ENCODE results near the gene ZC3HAV1L. TPM values are rescaled to one million over a fixed set of nuclear protein-coding genes. Genes with fewer than 3 reads are reported as not detected.
A peak's percentile ranks its signal among the peaks of the same experiment; 100 is the strongest.

ZC3HAV1L gene
- total RNA-seq, 1 experiment from 2014 or later = 11.8 TPM

GRCh38 chr7:139034336-139034735, 1.5 kb downstream of the ZC3HAV1L start:
- DNase-seq (ENCODE audit: low read depth, low spot score) (no peak), ATAC-seq (no peak)
- Histone ChIP-seq H3K27ac (ENCODE audit: low read depth, low read length) (peak overlapping the region; percentile 94), H3K4me2 (ENCODE audit: low read length) (peak overlapping the region; percentile 98), H3K4me3 (replicated peaks in 1 of 2; ENCODE audit: low read depth in 1 of 2, low read length in 2 of 2) (peak overlapping the region; percentile 69 to 90), H3K9me2 (ENCODE audit: insufficient read depth) (no peaks in the 10 kb centered on the region), H3K4me1 (ENCODE audit: control insufficient read depth in 1 of 2, insufficient read depth in 2 of 2, low read length in 2 of 2) (peaks cover 13 to 23% of the 10 kb centered on the region in 2 experiments), H3K27me3 (ENCODE audit: insufficient read depth, low read length) (no peaks in the 10 kb centered on the region), H3K9me3 (ENCODE audit: control insufficient read depth in 1 of 2, insufficient read depth in 1 of 2, low read depth in 1 of 2, low read length in 2 of 2) (no peaks in the 10 kb centered on the region), H3K36me3 (ENCODE audit: control insufficient read depth in 1 of 2, insufficient read depth in 2 of 2, low read length in 2 of 2) (peaks cover 9 to 36% of the 10 kb centered on the region in 2 experiments), H3K9ac (ENCODE audit: low read length) (peak overlapping the region; percentile 96), H2AFZ (ENCODE audit: low read depth, low read length, poor library complexity, severe bottlenecking) (no peak overlapping the region), H3K79me2 (ENCODE audit: insufficient read depth, low read length) (peaks cover 45% of the 10 kb centered on the region), H4K20me1 (ENCODE audit: insufficient read depth) (no peaks in the 10 kb centered on the region)
- ChIA-PET CTCF (interaction anchor here (1.3 kb wide), 1 partner anchor 41 kb away, joined by 4 read pairs; no protein-coding TSS in a partner anchor), RAD21 (ENCODE audit: low non-redundant PET in 1 of 2, low total read pairs in 2 of 2, uncharacterized antibody in 2 of 2, unreplicated experiment in 2 of 2) (no interaction called here), POLR2A (no interaction called here)
- TF ChIP-seq RAD21 (IDR thresholded peaks at IDR 0.05; ENCODE audit: low read depth) (no peak), FOSL1 (IDR thresholded peaks at IDR 0.05; ENCODE audit: low read depth) (peak; percentile 18; the same call in 1 of the 2 replicates)
- BruUV-seq (replicated peaks) = no TSS peak
- intact Hi-C loops (cut with micrococcal nuclease) = no loop called here

- H2AFZ ChIP-seq (ENCODE audit: low read depth, low read length, poor library complexity, severe bottlenecking) = no peak overlapping the region
- H3K36me3 ChIP-seq (ENCODE audit: control insufficient read depth in 1 of 2, insufficient read depth in 2 of 2, low read length in 2 of 2) = peaks cover 12 to 43% of the 10 kb centered on the region in 2 experiments
- intact Hi-C loops (cut with micrococcal nuclease) = no loop called here
- ChIA-PET CTCF (no interaction called here), POLR2A (no interaction called here), RAD21 (ENCODE audit: low non-redundant PET in 1 of 2, low total read pairs in 2 of 2, uncharacterized antibody in 2 of 2, unreplicated experiment in 2 of 2) (no interaction called here)
- no peaks in the 10 kb centered on the region for H3K9me2 ChIP-seq (ENCODE audit: insufficient read depth)
- no peak for ATAC-seq
- H3K9ac ChIP-seq (ENCODE audit: low read length) = no peak overlapping the region
- no TSS peak for BruUV-seq (replicated peaks)
- peaks cover 13 to 23% of the 10 kb centered on the region in 2 experiments for H3K4me1 ChIP-seq (ENCODE audit: control insufficient read depth in 1 of 2, insufficient read depth in 2 of 2, low read length in 2 of 2)
- no peak overlapping the region for H3K27ac ChIP-seq (ENCODE audit: low read depth, low read length)
- H4K20me1 ChIP-seq (ENCODE audit: insufficient read depth) = no peaks in the 10 kb centered on the region
- H3K4me3 ChIP-seq (replicated peaks in 1 of 2; ENCODE audit: low read depth in 1 of 2, low read length in 2 of 2) = no peak overlapping the region
- DNase-seq (ENCODE audit: low read depth, low spot score) = no peak
- peaks cover 45% of the 10 kb centered on the region for H3K79me2 ChIP-seq (ENCODE audit: insufficient read depth, low read length)
- TF ChIP-seq SIN3A (IDR thresholded peaks at IDR 0.05; ENCODE audit: low read depth) (no peak), EZH2phosphoT487 (IDR thresholded peaks at IDR 0.05; ENCODE audit: borderline replicate concordance) (no peak), CTCF (IDR thresholded peaks at IDR 0.05 in 2 of 3, conservative IDR thresholded peaks at IDR 0.05 in 1 of 3; ENCODE audit: borderline replicate concordance in 1 of 3, insufficient read depth in 1 of 3, low read depth in 2 of 3, low read length in 2 of 3) (no peak), SRF (IDR thresholded peaks at IDR 0.05; ENCODE audit: low read depth) (no peak), TCF7L2 (IDR thresholded peaks at IDR 0.05; ENCODE audit: borderline replicate concordance, extremely low read depth, insufficient read depth, insufficient read length) (no peak), YY1 (IDR thresholded peaks at IDR 0.05; ENCODE audit: extremely low read depth, insufficient replicate concordance, low read depth, low read length) (no peak)
- no peak overlapping the region for H3K4me2 ChIP-seq (ENCODE audit: low read length)
- no peaks in the 10 kb centered on the region for H3K9me3 ChIP-seq (ENCODE audit: control insufficient read depth in 1 of 2, insufficient read depth in 1 of 2, low read depth in 1 of 2, low read length in 2 of 2)
- no peaks in the 10 kb centered on the region for H3K27me3 ChIP-seq (ENCODE audit: insufficient read depth, low read length)
Observed at GRCh38 chr7:139033346-139034114, 2.3 kb downstream of the ZC3HAV1L start.
